Measurements from ENCODE around the gene ADCY6. TPM values are rescaled to one million over a fixed set of nuclear protein-coding genes. Genes with fewer than 3 reads are reported as not detected.

ADCY6 gene
- polyA plus RNA-seq, 1 donor (not counting 4 experiments of a cell fraction or from before 2014, with no cell fraction given), result 13.2 TPM

DNA sequence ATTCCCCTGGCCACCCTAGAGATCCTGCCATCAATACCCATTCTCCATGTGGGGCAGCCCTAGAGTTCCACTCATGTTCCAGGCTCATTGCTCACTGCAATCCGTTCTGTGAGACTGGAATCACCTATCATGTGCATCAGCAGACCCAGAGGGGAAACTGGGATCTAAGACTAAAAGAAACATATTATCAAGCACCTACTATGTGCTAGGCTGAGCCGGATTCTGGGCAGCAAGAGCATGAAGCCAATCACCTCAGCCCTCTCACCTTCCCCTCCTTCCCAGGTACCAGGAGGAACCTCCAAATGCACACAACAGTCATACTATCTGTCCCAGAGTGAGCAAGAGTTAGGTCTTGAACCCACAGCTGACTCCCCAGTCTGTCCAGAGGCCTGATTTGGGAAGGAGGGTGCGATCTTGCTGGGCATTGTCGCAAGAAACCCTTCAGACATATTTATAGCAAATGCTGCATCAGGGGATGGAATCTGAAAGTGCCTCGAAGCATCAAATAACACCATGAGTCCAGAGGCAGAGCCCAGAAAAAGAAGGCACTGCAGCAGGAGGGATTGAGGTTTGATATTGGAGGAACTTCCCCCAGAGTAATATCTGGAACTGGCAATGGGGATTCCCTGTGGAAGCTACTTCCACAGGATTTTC is 22.7 kb upstream of the ADCY6 start:
- TF ChIP-seq EZH2 (IDR thresholded peaks at IDR 0.05; ENCODE audit: low read length), result no peak
- TF ChIP-seq, protein P1, sequence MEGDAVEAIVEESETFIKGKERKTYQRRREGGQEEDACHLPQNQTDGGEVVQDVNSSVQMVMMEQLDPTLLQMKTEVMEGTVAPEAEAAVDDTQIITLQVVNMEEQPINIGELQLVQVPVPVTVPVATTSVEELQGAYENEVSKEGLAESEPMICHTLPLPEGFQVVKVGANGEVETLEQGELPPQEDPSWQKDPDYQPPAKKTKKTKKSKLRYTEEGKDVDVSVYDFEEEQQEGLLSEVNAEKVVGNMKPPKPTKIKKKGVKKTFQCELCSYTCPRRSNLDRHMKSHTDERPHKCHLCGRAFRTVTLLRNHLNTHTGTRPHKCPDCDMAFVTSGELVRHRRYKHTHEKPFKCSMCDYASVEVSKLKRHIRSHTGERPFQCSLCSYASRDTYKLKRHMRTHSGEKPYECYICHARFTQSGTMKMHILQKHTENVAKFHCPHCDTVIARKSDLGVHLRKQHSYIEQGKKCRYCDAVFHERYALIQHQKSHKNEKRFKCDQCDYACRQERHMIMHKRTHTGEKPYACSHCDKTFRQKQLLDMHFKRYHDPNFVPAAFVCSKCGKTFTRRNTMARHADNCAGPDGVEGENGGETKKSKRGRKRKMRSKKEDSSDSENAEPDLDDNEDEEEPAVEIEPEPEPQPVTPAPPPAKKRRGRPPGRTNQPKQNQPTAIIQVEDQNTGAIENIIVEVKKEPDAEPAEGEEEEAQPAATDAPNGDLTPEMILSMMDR (optimal IDR thresholded peaks at IDR 0.05 in 1 of 3, IDR thresholded peaks at IDR 0.05 in 1 of 3, conservative IDR thresholded peaks at IDR 0.05 in 1 of 3; ENCODE audit: extremely low read depth in 1 of 3, insufficient read depth in 2 of 3, low read length in 3 of 3), result no peak
- Histone ChIP-seq H3K27ac (ENCODE audit: control insufficient read depth, insufficient read depth, low read length) (no peak overlapping the region), H3K9ac (ENCODE audit: control insufficient read depth, extremely low read depth, insufficient read depth, low read length) (no peak overlapping the region), H3K9me1 (ENCODE audit: control insufficient read depth, extremely low read depth, insufficient read depth, low read length) (no peaks in the 10 kb centered on the region), H3K9me3 (ENCODE audit: control insufficient read depth, low read depth, low read length) (no peaks in the 10 kb centered on the region), H3K4me3 (ENCODE audit: control insufficient read depth in 2 of 3, extremely low read depth in 1 of 3, insufficient read depth in 2 of 3, low read depth in 1 of 3, low read length in 3 of 3) (no peak overlapping the region), H2AFZ (ENCODE audit: control insufficient read depth, low read length) (no peak overlapping the region), H3K27me3 (ENCODE audit: control insufficient read depth, extremely low read depth, insufficient read depth, low read length) (no peaks in the 10 kb centered on the region), H3K4me1 (ENCODE audit: control insufficient read depth, extremely low read depth, insufficient read depth, low read length) (peaks cover 14% of the 10 kb centered on the region), H4K20me1 (ENCODE audit: control insufficient read depth, extremely low read depth, insufficient read depth, low read length) (no peaks in the 10 kb centered on the region), H3K4me2 (ENCODE audit: control insufficient read depth, extremely low read depth, insufficient read depth, low read depth, low read length) (no peak overlapping the region), H3K79me2 (ENCODE audit: control insufficient read depth, insufficient read depth, low read length) (no peaks in the 10 kb centered on the region), H3K36me3 (ENCODE audit: control insufficient read depth in 2 of 2, extremely low read depth in 1 of 2, insufficient read depth in 2 of 2, low read length in 2 of 2) (no peaks in the 10 kb centered on the region)
- FAIRE-seq, result no peak
- dilution Hi-C loops (cut with MboI; ENCODE audit: extremely low pct_ligation_motif_present, low sequenced_read_pairs), result no loop called here
- DNase-seq (ENCODE audit: low read depth, low spot score), result no peak

DNA sequence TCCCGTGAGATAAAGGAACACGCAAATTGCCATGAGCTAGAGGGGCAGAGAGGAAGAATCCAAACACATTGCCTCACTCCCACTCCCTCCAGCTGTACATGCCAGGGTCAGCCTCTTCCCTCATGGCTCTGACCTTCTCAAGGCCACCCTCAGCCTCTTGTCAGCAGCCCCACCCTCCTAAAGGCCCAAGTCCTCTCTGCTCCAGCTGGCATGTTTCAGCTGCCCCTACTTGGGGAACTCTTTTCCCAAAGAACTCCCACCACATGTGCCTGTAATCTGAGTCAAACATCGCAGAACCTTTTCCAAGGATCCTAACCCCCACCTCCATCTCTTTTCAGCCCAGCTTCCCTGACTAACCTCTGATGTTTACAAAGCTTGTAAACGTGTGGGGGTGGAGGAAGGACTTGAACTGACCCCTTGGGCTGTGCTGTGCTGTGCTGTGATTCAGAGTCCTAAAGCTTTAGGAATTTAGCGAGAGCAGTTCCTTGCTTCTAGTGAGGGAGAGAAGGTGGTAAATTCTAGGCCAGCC is 22.1 kb upstream of the ADCY6 start:
- Histone ChIP-seq H3K9me1 (ENCODE audit: control insufficient read depth, extremely low read depth, insufficient read depth, low read length) (no peaks in the 10 kb centered on the region), H3K4me2 (ENCODE audit: control insufficient read depth, extremely low read depth, insufficient read depth, low read depth, low read length) (no peak overlapping the region), H3K27me3 (ENCODE audit: control insufficient read depth, extremely low read depth, insufficient read depth, low read length) (no peaks in the 10 kb centered on the region), H3K36me3 (ENCODE audit: control insufficient read depth in 2 of 2, extremely low read depth in 1 of 2, insufficient read depth in 2 of 2, low read length in 2 of 2) (no peaks in the 10 kb centered on the region), H3K4me3 (ENCODE audit: control insufficient read depth in 2 of 3, extremely low read depth in 1 of 3, insufficient read depth in 2 of 3, low read depth in 1 of 3, low read length in 3 of 3) (no peak overlapping the region), H3K79me2 (ENCODE audit: control insufficient read depth, insufficient read depth, low read length) (no peaks in the 10 kb centered on the region), H3K9ac (ENCODE audit: control insufficient read depth, extremely low read depth, insufficient read depth, low read length) (no peak overlapping the region), H3K27ac (ENCODE audit: control insufficient read depth, insufficient read depth, low read length) (no peak overlapping the region), H3K4me1 (ENCODE audit: control insufficient read depth, extremely low read depth, insufficient read depth, low read length) (peaks cover 9% of the 10 kb centered on the region), H3K9me3 (ENCODE audit: control insufficient read depth, low read depth, low read length) (no peaks in the 10 kb centered on the region), H2AFZ (ENCODE audit: control insufficient read depth, low read length) (no peak overlapping the region), H4K20me1 (ENCODE audit: control insufficient read depth, extremely low read depth, insufficient read depth, low read length) (no peaks in the 10 kb centered on the region)
- TF ChIP-seq EZH2 (IDR thresholded peaks at IDR 0.05; ENCODE audit: low read length), result no peak
- TF ChIP-seq, protein P1 (optimal IDR thresholded peaks at IDR 0.05 in 1 of 3, IDR thresholded peaks at IDR 0.05 in 1 of 3, conservative IDR thresholded peaks at IDR 0.05 in 1 of 3; ENCODE audit: extremely low read depth in 1 of 3, insufficient read depth in 2 of 3, low read length in 3 of 3), result no peak
- dilution Hi-C loops (cut with MboI; ENCODE audit: extremely low pct_ligation_motif_present, low sequenced_read_pairs), result no loop called here
- FAIRE-seq (no peak), DNase-seq (ENCODE audit: low read depth, low spot score) (no peak)

Measured in keratinocyte (primary cell).